Liver (tissue), 9 donors: ENCODE results near the gene HACD2. TPM values are rescaled to one million over a fixed set of nuclear protein-coding genes. Genes with fewer than 3 reads are reported as not detected.

ENCODE experiments used
- DNase-seq: peaks from one replicate; pipeline ENCODE4 v3.0.0-alpha.2; 2017; ENCODE audit warnings: low spot score
- H3K27ac ChIP-seq, 2 donors: one replicate each; pipeline ENCODE4 v1.7.0; 2013; ENCODE audit warnings: inconsistent platforms in 2 of 2, low read length in 2 of 2, control low read depth in 1 of 2, low read depth in 1 of 2, mild to moderate bottlenecking in 1 of 2
- H3K27me3 ChIP-seq, 4 donors: one replicate each; pipeline versions ENCODE4 v1.6.1 to v1.7.0; 2013; ENCODE audit warnings: low read length in 3 of 4, inconsistent platforms in 1 of 4, mild to moderate bottlenecking in 1 of 4, moderate library complexity in 1 of 4; ENCODE audit not compliant: control insufficient read depth in 4 of 4, insufficient read depth in 4 of 4
- H3K36me3 ChIP-seq, 4 donors: one replicate each; pipeline versions ENCODE4 v1.6.1 to v1.7.0; 2013; ENCODE audit warnings: low read length in 3 of 4, mild to moderate bottlenecking in 3 of 4, low read depth in 1 of 4, moderate library complexity in 1 of 4; ENCODE audit not compliant: control insufficient read depth in 4 of 4, insufficient read depth in 3 of 4
- H3K4me1 ChIP-seq, 4 donors: one replicate each; pipeline versions ENCODE4 v1.6.1 to v1.7.0; 2013; ENCODE audit warnings: low read length in 3 of 4, mild to moderate bottlenecking in 3 of 4, moderate library complexity in 1 of 4; ENCODE audit not compliant: control insufficient read depth in 4 of 4, insufficient read depth in 4 of 4
- H3K4me3 ChIP-seq, 3 donors: one replicate each; pipeline versions ENCODE4 v1.6.1 to v1.7.0; 2013; ENCODE audit warnings: low read length in 3 of 3, control low read depth in 1 of 3, low read depth in 1 of 3, mild to moderate bottlenecking in 1 of 3
- H3K9ac ChIP-seq, 2 donors: one replicate each; pipeline ENCODE4 v1.7.0; 2013; ENCODE audit warnings: low read length in 2 of 2, mild to moderate bottlenecking in 2 of 2, moderate library complexity in 2 of 2, control low read depth in 1 of 2, low read depth in 1 of 2
- H3K9me3 ChIP-seq, 4 donors: one replicate each; pipeline versions ENCODE4 v1.6.1 to v1.7.0; 2013; ENCODE audit warnings: low read length in 3 of 4; ENCODE audit not compliant: control insufficient read depth in 4 of 4
- ATF3 ChIP-seq: IDR thresholded peaks from 2 replicates; pipeline ENCODE4 v1.6.1; 2016; ENCODE audit warnings: antibody characterized with exemption
- EGR1 ChIP-seq, 2 donors: IDR thresholded peaks; 2 replicates each; pipeline ENCODE4 v1.6.1; 2016 to 2018; ENCODE audit warnings: antibody characterized with exemption in 2 of 2, low read depth in 2 of 2
- FOXA1 ChIP-seq: IDR thresholded peaks from 2 replicates; pipeline ENCODE4 v1.6.1; 2016; ENCODE audit warnings: antibody characterized with exemption
- FOXA2 ChIP-seq: IDR thresholded peaks from 2 replicates; pipeline ENCODE4 v1.6.1; 2016; ENCODE audit warnings: antibody characterized with exemption
- GABPA ChIP-seq, 2 donors: IDR thresholded peaks in 1 of 2; conservative IDR thresholded peaks in 1 of 2; 2 replicates each; pipeline ENCODE4 v1.6.1; 2016; ENCODE audit warnings: antibody characterized with exemption in 2 of 2, mild to moderate bottlenecking in 1 of 2, moderate library complexity in 1 of 2
- HNF4A ChIP-seq, 2 donors: conservative IDR thresholded peaks; 2 replicates each; pipeline ENCODE4 v1.6.1; 2016; ENCODE audit warnings: antibody characterized with exemption in 2 of 2, mild to moderate bottlenecking in 2 of 2
- HNF4G ChIP-seq: IDR thresholded peaks from 2 replicates; pipeline ENCODE4 v1.6.1; 2016; ENCODE audit warnings: antibody characterized with exemption
- JUND ChIP-seq, 2 donors: IDR thresholded peaks; 2 replicates each; pipeline ENCODE4 v1.6.1; 2016; ENCODE audit warnings: antibody characterized with exemption in 2 of 2
- NR2F2 ChIP-seq: IDR thresholded peaks from 2 replicates; pipeline ENCODE4 v1.6.1; 2016; ENCODE audit warnings: antibody characterized with exemption
- RAD21 ChIP-seq, 2 donors: IDR thresholded peaks; 2 replicates each; pipeline ENCODE4 v1.6.1; 2016; ENCODE audit warnings: antibody characterized with exemption in 2 of 2, mild to moderate bottlenecking in 2 of 2
- REST ChIP-seq: IDR thresholded peaks from 2 replicates; pipeline ENCODE4 v1.6.1; 2016; ENCODE audit warnings: antibody characterized with exemption, mild to moderate bottlenecking
- RXRA ChIP-seq, 2 donors: IDR thresholded peaks; 2 replicates each; pipeline ENCODE4 v1.6.1; 2017 to 2018; ENCODE audit warnings: antibody characterized with exemption in 2 of 2, mild to moderate bottlenecking in 1 of 2
- SP1 ChIP-seq: IDR thresholded peaks from 2 replicates; pipeline ENCODE4 v1.6.1; 2018; ENCODE audit warnings: antibody characterized with exemption, mild to moderate bottlenecking
- TAF1 ChIP-seq: conservative IDR thresholded peaks from 2 replicates; pipeline ENCODE4 v1.6.1; 2016; ENCODE audit warnings: antibody characterized with exemption, mild to moderate bottlenecking
- YY1 ChIP-seq: IDR thresholded peaks from 2 replicates; pipeline ENCODE4 v1.6.1; 2016; ENCODE audit warnings: antibody characterized with exemption, mild to moderate bottlenecking
- ZBTB33 ChIP-seq: IDR thresholded peaks from 2 replicates; pipeline ENCODE4 v1.6.1; 2016; ENCODE audit warnings: antibody characterized with exemption
- whole genome bisulfite sequencing: extraction: QIAGEN DNeasy Blood & Tissue Kit; methylation state at CpG from one replicate; pipeline ENCODE4 v1.1.7; 2013; 5-methylcytosine and 5-hydroxymethylcytosine counted together
- polyA plus RNA-seq, 2 donors: library from polyadenylated mRNA; stranded (reverse) in 1 of 2; unstranded in 1 of 2; fragments of 200-250 nt in 1 of 2; fragments of >200 nt in 1 of 2; fragmentation: Nextera tagmentation in 1 of 2; extraction: Ambion mirVana in 1 of 2; gene quantifications; one replicate each; pipeline versions ENCODE4 v1.2.1 to v1.2.3, GENCODE V29; 2013 to 2015
- total RNA-seq, 2 donors: library from RNA; depleted of rRNA; stranded (reverse); fragments of >200 nt; gene quantifications; one replicate each; pipeline ENCODE4 v1.2.3, GENCODE V29; 2014
- TF ChIP-seq, protein P1 (sequence below): fragments of 150-350 bp; IDR thresholded peaks from 2 replicates; pipeline ENCODE4 v1.5.1; 2017; ENCODE audit warnings: improper control_type of control experiment, low read depth, low read length; ENCODE audit not compliant: missing input control
- TF ChIP-seq, protein P2 (sequence below): IDR thresholded peaks from 2 replicates; pipeline ENCODE4 v1.6.1; 2016; ENCODE audit warnings: antibody characterized with exemption
- donor health status: healthy.
- donor health status: healthy.
- donor health status: healthy.
- donor health status: healthy.
- donor health status: healthy.

Gene HACD2
- total and polyA plus RNA-seq, 4 donors, result 14.8 to 45.2 (median 25.2) TPM

- Histone ChIP-seq H3K27me3 (no peaks in the 10 kb centered on the region), H3K27ac (no peak overlapping the region), H3K4me1 (no peaks in the 10 kb centered on the region), H3K36me3 (no peaks in the 10 kb centered on the region), H3K9ac (no peak overlapping the region), H3K4me3 (no peak overlapping the region), H3K9me3 (no peaks in the 10 kb centered on the region)
- no peak for TF ChIP-seq YY1
- no peak for TF ChIP-seq JUND (IDR thresholded peaks at IDR 0.05)
- no peak for TF ChIP-seq GABPA (IDR thresholded peaks at IDR 0.05 in 1 of 2, conservative IDR thresholded peaks at IDR 0.05 in 1 of 2)
- TF ChIP-seq FOXA2, result no peak
- no peak for TF ChIP-seq EGR1 (IDR thresholded peaks at IDR 0.05; ENCODE audit: low read depth in 2 of 2)
- no peak for TF ChIP-seq RXRA (IDR thresholded peaks at IDR 0.05)
- TF ChIP-seq ATF3, result no peak
- TF ChIP-seq, protein P1, sequence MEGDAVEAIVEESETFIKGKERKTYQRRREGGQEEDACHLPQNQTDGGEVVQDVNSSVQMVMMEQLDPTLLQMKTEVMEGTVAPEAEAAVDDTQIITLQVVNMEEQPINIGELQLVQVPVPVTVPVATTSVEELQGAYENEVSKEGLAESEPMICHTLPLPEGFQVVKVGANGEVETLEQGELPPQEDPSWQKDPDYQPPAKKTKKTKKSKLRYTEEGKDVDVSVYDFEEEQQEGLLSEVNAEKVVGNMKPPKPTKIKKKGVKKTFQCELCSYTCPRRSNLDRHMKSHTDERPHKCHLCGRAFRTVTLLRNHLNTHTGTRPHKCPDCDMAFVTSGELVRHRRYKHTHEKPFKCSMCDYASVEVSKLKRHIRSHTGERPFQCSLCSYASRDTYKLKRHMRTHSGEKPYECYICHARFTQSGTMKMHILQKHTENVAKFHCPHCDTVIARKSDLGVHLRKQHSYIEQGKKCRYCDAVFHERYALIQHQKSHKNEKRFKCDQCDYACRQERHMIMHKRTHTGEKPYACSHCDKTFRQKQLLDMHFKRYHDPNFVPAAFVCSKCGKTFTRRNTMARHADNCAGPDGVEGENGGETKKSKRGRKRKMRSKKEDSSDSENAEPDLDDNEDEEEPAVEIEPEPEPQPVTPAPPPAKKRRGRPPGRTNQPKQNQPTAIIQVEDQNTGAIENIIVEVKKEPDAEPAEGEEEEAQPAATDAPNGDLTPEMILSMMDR, result no peak
- no peak for TF ChIP-seq NR2F2
- no peak for TF ChIP-seq FOXA1
- no peak for TF ChIP-seq HNF4A (conservative IDR thresholded peaks at IDR 0.05)
- no peak for TF ChIP-seq ZBTB33
- no peak for TF ChIP-seq TAF1
- no peak for DNase-seq
- WGBS, result 91% methylated on average over 7 of the region's 7 CpGs
These were observed 103.8 kb downstream of the HACD2 start for GRCh38 chr3:123481071-123481470.

DNA sequence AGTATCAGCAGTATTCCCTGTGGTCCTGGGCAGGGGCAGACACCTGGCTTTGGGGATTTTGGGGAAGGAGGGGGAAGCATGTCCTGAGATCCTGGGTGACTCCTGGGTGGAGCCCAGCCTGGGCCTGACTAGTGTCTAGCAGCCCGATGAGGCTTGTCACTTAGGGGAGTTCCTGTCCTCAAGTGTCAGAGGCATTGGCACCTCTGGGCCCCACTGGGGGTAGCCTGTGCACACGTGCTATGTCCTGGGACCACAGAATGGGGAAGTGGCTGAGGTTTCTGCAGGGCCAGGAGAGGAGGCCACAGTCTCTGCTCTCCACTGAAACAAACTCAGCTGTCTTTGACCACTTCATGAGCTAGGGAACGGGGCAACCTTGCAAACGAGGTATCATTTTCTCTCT lies 104.4 kb downstream of the HACD2 start:
- Histone ChIP-seq H3K9me3 (no peaks in the 10 kb centered on the region), H3K4me1 (no peaks in the 10 kb centered on the region), H3K9ac (no peak overlapping the region), H3K27ac (no peak overlapping the region), H3K27me3 (no peaks in the 10 kb centered on the region), H3K36me3 (no peaks in the 10 kb centered on the region), H3K4me3 (no peak overlapping the region)
- DNase-seq, result no peak
- TF ChIP-seq FOXA1, result no peak
- WGBS, result 76% methylated on average over 4 of the region's 4 CpGs

DNA sequence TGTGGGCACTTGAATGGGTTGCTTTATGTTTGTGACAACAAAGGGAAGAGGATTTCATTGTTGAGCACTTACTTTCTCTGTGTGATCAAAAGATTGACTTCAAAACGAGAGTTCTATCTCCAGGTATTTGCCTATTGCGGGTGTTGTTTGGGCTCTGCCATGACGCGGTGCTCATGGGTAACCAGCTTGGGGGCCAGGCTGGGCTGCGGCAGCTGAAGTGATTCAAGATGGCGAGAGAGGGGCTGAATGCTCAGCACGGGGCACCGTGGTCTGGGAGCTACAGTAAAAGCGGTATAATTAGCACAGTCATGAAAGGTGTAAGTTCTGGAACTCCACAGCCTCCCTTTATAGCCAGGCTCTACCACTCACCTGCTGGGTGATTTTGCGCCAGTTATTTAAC lies 105.0 kb downstream of the HACD2 start:
- no peak overlapping the region for H3K4me3 ChIP-seq
- no peak for DNase-seq
- H3K27me3 ChIP-seq, result no peaks in the 10 kb centered on the region
- no peaks in the 10 kb centered on the region for H3K4me1 ChIP-seq
- no peak overlapping the region for H3K9ac ChIP-seq
- no peaks in the 10 kb centered on the region for H3K36me3 ChIP-seq
- no peak overlapping the region for H3K27ac ChIP-seq
- no peaks in the 10 kb centered on the region for H3K9me3 ChIP-seq
- WGBS, result 96% methylated on average over 10 of the region's 10 CpGs
- TF ChIP-seq REST (no peak), SP1 (no peak), GABPA (IDR thresholded peaks at IDR 0.05 in 1 of 2, conservative IDR thresholded peaks at IDR 0.05 in 1 of 2) (no peak), YY1 (no peak), RXRA (IDR thresholded peaks at IDR 0.05) (no peak), TAF1 (no peak), NR2F2 (no peak), ATF3 (no peak), HNF4G (no peak), JUND (IDR thresholded peaks at IDR 0.05) (no peak), FOXA1 (no peak), EGR1 (IDR thresholded peaks at IDR 0.05; ENCODE audit: low read depth in 2 of 2) (no peak), ZBTB33 (no peak), HNF4A (conservative IDR thresholded peaks at IDR 0.05) (no peak), RAD21 (IDR thresholded peaks at IDR 0.05) (no peak)
- TF ChIP-seq, protein P2, sequence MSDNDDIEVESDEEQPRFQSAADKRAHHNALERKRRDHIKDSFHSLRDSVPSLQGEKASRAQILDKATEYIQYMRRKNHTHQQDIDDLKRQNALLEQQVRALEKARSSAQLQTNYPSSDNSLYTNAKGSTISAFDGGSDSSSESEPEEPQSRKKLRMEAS, result no peak
